Mesendoderm (in vitro differentiated cells): ENCODE results near the gene PLSCR4.

Experiments
- DNase-seq: peaks from one replicate; pipeline ENCODE4 v3.0.0; 2013
- H2AK5ac ChIP-seq: 2 replicates; pipeline ENCODE4 v1.6.1; 2013; ENCODE audit warnings: low read length, inconsistent platforms
- H2BK120ac ChIP-seq: 2 replicates; pipeline ENCODE4 v1.6.1; 2013; ENCODE audit warnings: low read depth, mild to moderate bottlenecking, low read length, moderate library complexity, mixed read lengths
- H2BK15ac ChIP-seq: replicated peaks from 2 replicates; pipeline ENCODE4 v1.6.1; 2013; ENCODE audit warnings: low read depth, mild to moderate bottlenecking, moderate library complexity
- H2BK5ac ChIP-seq: 2 replicates; pipeline ENCODE4 v1.6.1; 2013; ENCODE audit warnings: low read length, inconsistent platforms
- H3K18ac ChIP-seq: 2 replicates; pipeline ENCODE4 v1.6.1; 2013; ENCODE audit warnings: mild to moderate bottlenecking, low read length, mixed read lengths
- H3K23ac ChIP-seq: one replicate; pipeline ENCODE4 v1.6.1; 2013; ENCODE audit warnings: low read length
- H3K27ac ChIP-seq: 2 replicates; pipeline ENCODE4 v1.5.1; 2013; ENCODE audit warnings: low read depth, mild to moderate bottlenecking, inconsistent platforms, low read length, moderate library complexity
- H3K27me3 ChIP-seq: 2 replicates; pipeline ENCODE4 v1.6.1; 2013; ENCODE audit warnings: low read length, control low read depth, mild to moderate bottlenecking, inconsistent platforms; ENCODE audit not compliant: insufficient read depth, poor library complexity
- H3K36me3 ChIP-seq: 2 replicates; pipeline ENCODE4 v1.6.1; 2013; ENCODE audit warnings: low read length, inconsistent platforms; ENCODE audit not compliant: control insufficient read depth, insufficient read depth
- H3K4ac ChIP-seq: one replicate; pipeline ENCODE4 v1.6.1; 2013; ENCODE audit warnings: low read depth, mild to moderate bottlenecking, low read length, moderate library complexity
- H3K4me1 ChIP-seq: 2 replicates; pipeline ENCODE4 v1.6.1; 2013; ENCODE audit warnings: low read depth, low read length, inconsistent platforms; ENCODE audit not compliant: control insufficient read depth
- H3K4me2 ChIP-seq: 2 replicates; pipeline ENCODE4 v1.6.1; 2013; ENCODE audit warnings: low read length
- H3K4me3 ChIP-seq: 2 replicates; pipeline ENCODE4 v1.5.1; 2013; ENCODE audit warnings: mild to moderate bottlenecking, low read length
- H3K56ac ChIP-seq: one replicate; pipeline ENCODE4 v1.6.1; 2013; ENCODE audit warnings: low read length
- H3K79me1 ChIP-seq: 2 replicates; pipeline ENCODE4 v1.6.1; 2013; ENCODE audit warnings: low read length, inconsistent platforms
- H3K79me2 ChIP-seq: 2 replicates; pipeline ENCODE4 v1.6.1; 2013; ENCODE audit warnings: mild to moderate bottlenecking, low read length; ENCODE audit not compliant: control insufficient read depth, insufficient read depth
- H3K9ac ChIP-seq: 2 replicates; pipeline ENCODE4 v1.6.1; 2013; ENCODE audit warnings: low read length, inconsistent platforms
- H4K5ac ChIP-seq: one replicate; pipeline ENCODE4 v1.6.1; 2013; ENCODE audit warnings: low read length
- H4K8ac ChIP-seq: one replicate; pipeline ENCODE4 v1.6.1; 2013; ENCODE audit warnings: low read depth, mild to moderate bottlenecking, control low read depth, low read length, moderate library complexity
- WGBS: extraction: QIAGEN DNeasy Blood & Tissue Kit; methylation state at CpG from one replicate; pipeline ENCODE4 v1.1.7; 2013; ENCODE audit warnings: low lambda C conversion rate, missing lambda C conversion rate; ENCODE audit not compliant: insufficient coverage; ENCODE audit errors: extremely low coverage; 5-methylcytosine and 5-hydroxymethylcytosine counted together

The PLSCR4 gene

DNA sequence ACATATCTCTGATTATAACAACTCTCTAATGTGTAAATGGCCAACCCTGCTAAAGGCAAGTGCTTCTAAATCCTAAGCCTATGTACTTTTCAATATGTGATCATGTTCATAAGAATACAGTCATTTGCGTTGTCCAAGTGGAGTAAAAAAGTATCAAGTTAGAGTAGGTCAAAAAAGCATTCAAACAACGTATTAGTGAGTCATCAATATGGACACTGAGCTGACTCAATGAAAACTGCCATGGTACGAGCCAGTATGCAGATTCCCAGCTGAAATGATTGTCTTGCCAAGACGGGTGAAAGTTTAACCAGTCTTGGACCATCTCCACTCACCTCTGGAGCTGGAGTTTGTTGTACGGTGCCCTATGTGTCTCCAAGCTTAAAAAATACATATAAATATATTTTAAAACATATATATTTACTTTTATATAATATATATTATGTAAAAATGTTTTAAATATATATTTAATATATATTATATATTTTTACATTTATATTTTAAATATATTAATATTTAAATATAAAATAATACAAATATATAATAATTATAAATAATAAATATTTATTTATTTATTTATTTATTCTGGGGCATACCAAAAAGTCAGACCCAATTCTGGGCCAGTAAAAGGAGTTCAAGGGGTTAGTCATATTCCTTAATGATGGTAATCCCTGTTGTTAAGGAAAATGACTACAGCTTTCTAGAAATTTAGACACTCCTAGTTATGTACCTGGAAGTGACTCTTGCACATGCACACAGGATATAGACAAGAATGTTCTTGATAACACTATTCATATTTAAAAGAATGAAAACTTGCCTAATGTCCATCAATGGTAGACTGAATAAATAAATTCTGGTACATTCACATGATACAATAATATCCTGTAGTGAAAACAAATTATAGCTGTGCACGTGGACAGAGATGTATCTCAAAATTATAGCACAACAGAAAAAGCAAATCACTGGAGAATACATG is 27.2 kb downstream of the PLSCR4 start:
- Histone ChIP-seq H3K23ac (no peak overlapping the region), H2AK5ac (no peak overlapping the region), H4K8ac (no peak overlapping the region), H3K79me2 (no peaks in the 10 kb centered on the region), H3K4me2 (no peak overlapping the region), H3K27me3 (no peaks in the 10 kb centered on the region), H3K79me1 (no peaks in the 10 kb centered on the region), H3K4me3 (no peak overlapping the region), H3K9ac (no peak overlapping the region), H3K4me1 (peaks cover 2% of the 10 kb centered on the region), H3K27ac (no peak overlapping the region), H2BK120ac (no peak overlapping the region), H3K56ac (peak overlapping the region; percentile 69), H3K18ac (no peak overlapping the region), H3K36me3 (no peaks in the 10 kb centered on the region), H2BK15ac (peak overlapping the region; percentile 45), H2BK5ac (peak overlapping the region; percentile 61), H3K4ac (peak overlapping the region; percentile 55), H4K5ac (no peak overlapping the region)
- WGBS: no CpG with 5 or more reads among the region's 6 CpGs
- no peak for DNase-seq

DNA sequence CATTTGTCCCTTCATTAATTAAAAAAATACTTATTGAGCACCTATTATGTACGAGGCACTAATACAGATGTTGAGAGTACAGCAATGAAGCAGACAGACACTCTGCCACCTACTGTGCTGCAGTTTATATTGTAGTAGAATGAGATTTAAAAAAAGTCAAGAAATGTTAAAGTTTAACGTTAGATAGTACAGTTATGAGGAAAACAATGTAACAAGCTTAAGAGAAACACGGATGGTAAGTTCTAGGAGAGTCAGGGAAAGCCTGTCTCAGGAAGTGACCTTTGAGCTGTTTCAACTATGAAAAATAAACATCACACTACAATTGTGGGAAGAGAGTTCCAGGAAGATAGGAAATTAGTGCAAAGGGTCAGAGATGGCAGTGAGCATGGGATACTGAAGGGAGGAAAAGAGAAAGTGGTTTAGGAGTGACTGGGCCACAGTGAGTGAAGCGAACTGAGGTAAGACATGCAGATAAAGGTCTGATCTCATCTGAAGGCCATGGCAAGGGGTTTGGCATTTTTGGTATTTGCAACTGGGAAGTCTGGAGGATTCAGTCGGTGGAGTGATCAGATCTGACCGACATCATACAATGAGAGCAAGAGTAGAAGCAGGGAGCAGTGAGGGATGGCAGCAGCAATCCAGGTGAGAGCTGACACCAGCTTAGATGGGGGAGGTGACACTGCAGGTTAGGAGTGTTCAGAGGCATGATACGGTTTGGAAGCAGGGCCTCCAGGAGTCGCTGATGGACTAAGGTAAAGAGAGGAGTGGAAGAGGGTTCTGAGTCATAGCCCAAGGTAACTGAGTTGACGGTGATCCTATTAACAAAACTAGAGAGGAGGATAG is 28.5 kb downstream of the PLSCR4 start:
- Histone ChIP-seq H3K4me3 (no peak overlapping the region), H2AK5ac (no peak overlapping the region), H3K9ac (no peak overlapping the region), H4K8ac (no peak overlapping the region), H3K23ac (no peak overlapping the region), H3K4me2 (no peak overlapping the region), H2BK5ac (no peak overlapping the region), H2BK120ac (no peak overlapping the region), H3K56ac (peak overlapping the region; percentile 17), H3K18ac (no peak overlapping the region), H3K36me3 (no peaks in the 10 kb centered on the region), H3K4ac (peak overlapping the region; percentile 16), H3K79me1 (no peaks in the 10 kb centered on the region), H3K4me1 (peaks cover 2% of the 10 kb centered on the region), H3K79me2 (no peaks in the 10 kb centered on the region), H3K27ac (peak overlapping the region; percentile 4), H4K5ac (no peak overlapping the region), H3K27me3 (no peaks in the 10 kb centered on the region), H2BK15ac (no peak overlapping the region)
- 100% methylated on average over 2 of the region's 9 CpGs for WGBS
- peak; percentile 92 for DNase-seq

DNA sequence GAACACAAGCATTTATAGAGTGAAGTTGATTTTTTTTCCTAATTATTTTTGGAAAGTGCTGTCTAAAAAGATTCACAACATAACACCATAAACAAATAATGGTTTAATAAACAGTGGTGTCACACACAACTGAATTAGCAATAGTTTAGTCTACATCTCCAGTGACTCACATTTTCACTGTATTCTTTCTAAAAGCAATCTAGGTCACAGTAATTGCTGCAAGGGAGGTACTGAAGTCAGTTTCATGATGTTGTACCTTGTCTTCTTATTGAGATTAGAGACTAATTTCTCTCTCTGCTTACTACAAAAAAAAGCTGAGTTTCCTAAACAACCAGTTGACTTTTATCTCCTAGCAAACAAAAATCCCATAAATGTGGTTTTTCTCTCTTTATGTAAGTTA is 29.6 kb downstream of the PLSCR4 start:
- Histone ChIP-seq H3K36me3 (peaks cover 1% of the 10 kb centered on the region), H3K27me3 (no peaks in the 10 kb centered on the region), H3K4ac (no peak overlapping the region), H3K23ac (no peak overlapping the region), H4K5ac (no peak overlapping the region), H2AK5ac (no peak overlapping the region), H3K79me2 (no peaks in the 10 kb centered on the region), H2BK5ac (no peak overlapping the region), H3K56ac (no peak overlapping the region), H3K27ac (no peak overlapping the region), H3K79me1 (no peaks in the 10 kb centered on the region), H2BK15ac (no peak overlapping the region), H3K9ac (no peak overlapping the region), H3K4me2 (no peak overlapping the region), H3K18ac (no peak overlapping the region), H4K8ac (no peak overlapping the region), H3K4me3 (no peak overlapping the region), H3K4me1 (no peaks in the 10 kb centered on the region), H2BK120ac (no peak overlapping the region)
- DNase-seq: no peak

DNA sequence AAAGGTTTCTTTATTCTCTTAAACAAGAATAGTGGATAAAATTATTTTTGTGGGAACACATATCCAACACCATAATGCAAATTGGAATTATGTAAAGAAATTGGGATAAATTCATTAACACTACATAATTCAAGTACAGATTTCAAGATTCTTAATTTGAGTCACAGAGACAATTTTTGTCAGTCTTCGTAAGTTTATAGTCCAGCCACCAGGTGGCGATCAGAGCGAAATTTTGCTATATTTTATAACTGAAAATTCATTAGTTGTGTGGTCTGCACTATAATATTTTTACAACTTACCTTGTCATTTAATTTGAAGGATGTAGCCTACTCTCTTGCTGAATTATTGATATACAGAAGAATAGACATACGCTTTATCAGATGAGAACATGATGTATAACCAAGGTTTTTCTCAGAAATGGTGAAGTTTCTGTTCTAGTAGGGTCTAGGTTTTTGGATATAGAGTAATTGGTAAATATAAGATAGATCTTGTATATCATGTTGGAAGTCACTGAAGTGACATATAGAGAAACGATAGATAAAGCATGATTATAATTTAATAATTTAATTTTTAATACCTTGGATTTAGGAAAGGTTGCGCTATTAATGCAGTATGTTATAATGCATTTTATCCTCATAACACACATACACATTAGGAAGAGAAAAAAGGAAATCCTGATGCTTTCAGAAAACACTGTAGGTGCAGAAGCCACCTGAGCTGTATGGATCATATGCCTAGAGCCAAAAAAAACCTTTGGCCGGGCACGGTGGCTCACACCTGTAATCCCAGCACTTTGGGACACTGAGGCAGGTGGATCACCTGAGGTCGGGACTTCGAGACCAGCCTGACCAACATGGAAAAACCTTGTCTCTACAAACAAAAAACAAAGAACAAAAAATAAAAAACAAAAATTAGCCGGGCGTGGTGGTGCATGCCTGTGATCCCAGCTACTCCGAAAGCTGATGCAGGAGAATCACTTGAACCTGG is 31.7 kb downstream of the PLSCR4 start:
- Histone ChIP-seq H3K27me3 (no peaks in the 10 kb centered on the region), H4K8ac (no peak overlapping the region), H3K4me3 (no peak overlapping the region), H3K36me3 (peaks cover 1% of the 10 kb centered on the region), H3K4ac (no peak overlapping the region), H2BK15ac (no peak overlapping the region), H3K79me2 (no peaks in the 10 kb centered on the region), H2AK5ac (no peak overlapping the region), H2BK5ac (no peak overlapping the region), H2BK120ac (no peak overlapping the region), H3K18ac (no peak overlapping the region), H4K5ac (no peak overlapping the region), H3K56ac (no peak overlapping the region), H3K4me2 (no peak overlapping the region), H3K9ac (no peak overlapping the region), H3K4me1 (no peaks in the 10 kb centered on the region), H3K27ac (no peak overlapping the region), H3K23ac (no peak overlapping the region), H3K79me1 (no peaks in the 10 kb centered on the region)
- DNase-seq: no peak
- 100% methylated on average over 1 of the region's 13 CpGs for WGBS

DNA sequence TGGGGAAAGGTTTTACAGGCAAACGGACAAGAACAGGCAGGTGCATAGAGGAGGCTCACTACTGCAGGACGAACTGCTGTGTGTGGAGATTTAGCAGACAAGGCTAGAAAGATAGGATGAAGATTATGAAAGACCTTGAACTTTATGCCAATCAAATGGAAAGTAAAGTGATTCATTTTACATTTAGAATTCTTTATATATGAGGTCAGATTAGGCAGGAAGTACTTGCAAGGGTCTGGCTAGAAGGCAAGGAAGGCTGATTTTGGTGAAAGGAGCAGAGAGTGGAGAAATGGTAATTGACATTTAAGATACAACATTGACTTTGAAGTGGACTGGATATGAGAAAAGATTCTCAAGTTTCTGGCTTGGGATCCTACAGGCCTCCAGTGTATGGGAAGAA is 33.6 kb downstream of the PLSCR4 start:
- H2AK5ac ChIP-seq: no peak overlapping the region
- H3K9ac ChIP-seq: no peak overlapping the region
- H3K23ac ChIP-seq: no peak overlapping the region
- H3K18ac ChIP-seq: no peak overlapping the region
- H3K56ac ChIP-seq: no peak overlapping the region
- peaks cover 1% of the 10 kb centered on the region for H3K36me3 ChIP-seq
- WGBS: no CpG with 5 or more reads among the region's 2 CpGs
- H2BK15ac ChIP-seq: no peak overlapping the region
- H3K4me1 ChIP-seq: no peaks in the 10 kb centered on the region
- H3K27me3 ChIP-seq: no peaks in the 10 kb centered on the region
- no peaks in the 10 kb centered on the region for H3K79me1 ChIP-seq
- no peak overlapping the region for H4K5ac ChIP-seq
- no peak overlapping the region for H3K27ac ChIP-seq
- no peaks in the 10 kb centered on the region for H3K79me2 ChIP-seq
- no peak overlapping the region for H3K4ac ChIP-seq
- H2BK5ac ChIP-seq: no peak overlapping the region
- no peak overlapping the region for H3K4me2 ChIP-seq
- H3K4me3 ChIP-seq: no peak overlapping the region
- no peak for DNase-seq
- H4K8ac ChIP-seq: no peak overlapping the region
- H2BK120ac ChIP-seq: no peak overlapping the region
